HL-60 (cell line): ENCODE measurements around the gene EHF.

ENCODE experiments used
- DNase-seq, 2 experiments: peaks; one replicate each; pipeline ENCODE4 v3.0.0-alpha.2; 2010 to 2020; ENCODE audit warnings: low read depth in 1 of 2, low spot score in 1 of 2
- H3K27ac ChIP-seq: fragments of 250-450 bp; sonication (Bioruptor Pico); replicated peaks from 2 replicates; pipeline ENCODE4 v1.5.1; 2020; ENCODE audit warnings: mild to moderate bottlenecking, moderate library complexity
- H3K27me3 ChIP-seq: fragments of 250-450 bp; sonication (Bioruptor Pico); 2 replicates; pipeline ENCODE4 v1.5.1; 2021; ENCODE audit warnings: mild to moderate bottlenecking, moderate library complexity; ENCODE audit not compliant: insufficient read depth, poor library complexity, severe bottlenecking
- H3K4me3 ChIP-seq: replicated peaks from 2 replicates; pipeline ENCODE4 v1.5.1; 2011; ENCODE audit warnings: mild to moderate bottlenecking, control low read depth, low read length; ENCODE audit not compliant: insufficient read depth
- CTCF ChIP-seq: IDR thresholded peaks from one replicate; pipeline ENCODE4 v1.5.1; 2011; ENCODE audit warnings: low read length, control low read depth, inconsistent platforms; ENCODE audit not compliant: insufficient read depth
- GABPA ChIP-seq: IDR thresholded peaks from 2 replicates; pipeline ENCODE4 v1.6.1; 2012; ENCODE audit warnings: low read depth
- POLR2AphosphoS5 ChIP-seq: IDR thresholded peaks from 2 replicates; pipeline ENCODE4 v1.6.1; 2012; ENCODE audit warnings: low read depth
- REST ChIP-seq: IDR thresholded peaks from 2 replicates; pipeline ENCODE4 v1.6.1; 2012; ENCODE audit warnings: low read depth; ENCODE audit not compliant: insufficient replicate concordance
- SPI1 ChIP-seq: IDR thresholded peaks from 2 replicates; pipeline ENCODE4 v1.6.1; 2012; ENCODE audit warnings: low read depth, mild to moderate bottlenecking, borderline replicate concordance

EHF gene

GRCh38 chr11:34604911-34605310, 16.0 kb upstream of the EHF start:
- DNase-seq, result no peak
- Histone ChIP-seq H3K27me3 (no peaks in the 10 kb centered on the region), H3K4me3 (no peak overlapping the region), H3K27ac (no peak overlapping the region)
- TF ChIP-seq SPI1 (no peak), GABPA (no peak), CTCF (no peak)

- TF ChIP-seq SPI1, result peak; percentile 93
- TF ChIP-seq POLR2AphosphoS5, result no peak
- no peak for TF ChIP-seq REST
- H3K4me3 ChIP-seq, result no peak overlapping the region
- peak in 1 of 2 experiments; percentile 60 for DNase-seq
- H3K27ac ChIP-seq, result no peak overlapping the region
- no peaks in the 10 kb centered on the region for H3K27me3 ChIP-seq
Measured at GRCh38 chr11:34605481-34606325, 15.2 kb upstream of the EHF start.

- no peak for TF ChIP-seq GABPA
- no peak for TF ChIP-seq SPI1
- TF ChIP-seq REST, result no peak
- Histone ChIP-seq H3K4me3 (no peak overlapping the region), H3K27me3 (no peaks in the 10 kb centered on the region), H3K27ac (no peak overlapping the region)
- DNase-seq, result no peak
Measured at GRCh38 chr11:34606326-34607120, 14.4 kb upstream of the EHF start.

- TF ChIP-seq GABPA, result no peak
- no peak for TF ChIP-seq SPI1
- TF ChIP-seq CTCF, result no peak
- no peak for TF ChIP-seq POLR2AphosphoS5
- no peak for TF ChIP-seq REST
- Histone ChIP-seq H3K27me3 (no peaks in the 10 kb centered on the region), H3K27ac (no peak overlapping the region), H3K4me3 (no peak overlapping the region)
- no peak for DNase-seq
Measured at GRCh38 chr11:34609187-34609751, 11.6 kb upstream of the EHF start.
